ENCODE results near the gene STAB2.

DNA sequence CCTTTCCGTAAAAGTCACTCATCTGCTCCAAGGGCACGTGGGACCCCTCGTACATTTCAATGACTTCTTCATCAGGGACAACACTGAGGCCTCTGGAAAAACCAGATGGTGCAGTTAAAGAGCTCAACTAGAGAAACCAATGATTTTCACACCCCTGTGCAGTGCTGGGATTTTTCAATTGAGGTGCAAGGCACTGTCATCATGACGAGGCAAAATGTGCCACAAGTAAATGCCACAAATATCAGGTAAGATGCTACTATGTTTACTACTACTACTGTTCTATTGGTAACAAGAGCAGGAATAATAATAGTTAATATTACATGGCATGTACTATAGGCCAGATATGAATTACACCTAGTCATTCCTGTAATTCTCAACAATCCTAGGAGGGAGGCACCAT lies 211.5 kb downstream of the STAB2 start:
- no peak for TF ChIP-seq CTCF (IDR thresholded peaks at IDR 0.05)
- TF ChIP-seq ZFX (IDR thresholded peaks at IDR 0.05; ENCODE audit: borderline replicate concordance), result no peak
